Testis (tissue), 3 donors: ENCODE results near the gene MPHOSPH8. TPM values are rescaled to one million over a fixed set of nuclear protein-coding genes. Genes with fewer than 3 reads are reported as not detected.

ENCODE experiments used
- DNase-seq: peaks from one replicate; pipeline ENCODE4 v3.0.0-alpha.2; 2019
- H3K27ac ChIP-seq, 2 donors: fragments of 200-600 bp; sonication (generic); one replicate each; pipeline ENCODE4 v1.5.1; 2019
- H3K27me3 ChIP-seq: fragments of 200-600 bp; sonication (generic); one replicate; pipeline ENCODE4 v1.5.1; 2019
- H3K36me3 ChIP-seq: fragments of 200-600 bp; sonication (generic); one replicate; pipeline ENCODE4 v1.5.1; 2017; ENCODE audit warnings: low read depth; ENCODE audit errors: missing control alignments
- H3K4me1 ChIP-seq: fragments of 200-600 bp; sonication (generic); one replicate; pipeline ENCODE4 v1.5.1; 2019
- H3K4me3 ChIP-seq, 2 donors: fragments of 200-600 bp; sonication (generic); one replicate each; pipeline ENCODE4 v1.5.1; 2017 to 2019
- H3K9me3 ChIP-seq: fragments of 200-600 bp; sonication (generic); one replicate; pipeline ENCODE4 v1.5.1; 2017
- POLR2A ChIP-seq: fragments of 450-650 bp; IDR thresholded peaks from one replicate; pipeline ENCODE4 v1.6.1; 2017; ENCODE audit warnings: antibody characterized with exemption, mild to moderate bottlenecking, moderate library complexity
- WGBS, 2 donors: methylation state at CpG; one replicate each; pipeline ENCODE4 v1.1.5; 2018; 5-methylcytosine and 5-hydroxymethylcytosine counted together
- intact Hi-C: fragments of 100-400 bp; cut with DNase I; formaldehyde crosslinking; loops from one replicate; pipeline ENCODE4 v1.15.1; 2023; ENCODE audit warnings: low total_unique reads
- polyA plus RNA-seq: library from polyadenylated mRNA; stranded (reverse); fragments of 350-450 nt; fragmentation: Illumina TruSeq; extraction: RNeasy Lipid Tissue Mini Kit (QIAGEN cat#74804); gene quantifications from one replicate; pipeline ENCODE4 v1.2.3, GENCODE V29; 2014; ENCODE audit warnings: low read depth, low replicate concordance; ENCODE audit not compliant: insufficient read depth
- total RNA-seq, 2 donors: library from RNA; depleted of rRNA; stranded (reverse); fragments of >200 nt; gene quantifications; one replicate each; pipeline ENCODE4 v1.2.3, GENCODE V29; 2016
- TF ChIP-seq, protein P1 (sequence below), 3 experiments: fragments of 450-650 bp in 2 of 3; fragments of 200-600 bp in 1 of 3; sonication (generic) in 1 of 3; IDR thresholded peaks; one replicate each; pipeline ENCODE4 v1.5.1; 2016 to 2019; ENCODE audit warnings: antibody characterized with exemption in 3 of 3, mild to moderate bottlenecking in 2 of 3, moderate library complexity in 1 of 3

MPHOSPH8 gene
- total and polyA plus RNA-seq, 3 donors from 2014 or later = 12.3 to 39.2 (median 31.0) TPM

DNA sequence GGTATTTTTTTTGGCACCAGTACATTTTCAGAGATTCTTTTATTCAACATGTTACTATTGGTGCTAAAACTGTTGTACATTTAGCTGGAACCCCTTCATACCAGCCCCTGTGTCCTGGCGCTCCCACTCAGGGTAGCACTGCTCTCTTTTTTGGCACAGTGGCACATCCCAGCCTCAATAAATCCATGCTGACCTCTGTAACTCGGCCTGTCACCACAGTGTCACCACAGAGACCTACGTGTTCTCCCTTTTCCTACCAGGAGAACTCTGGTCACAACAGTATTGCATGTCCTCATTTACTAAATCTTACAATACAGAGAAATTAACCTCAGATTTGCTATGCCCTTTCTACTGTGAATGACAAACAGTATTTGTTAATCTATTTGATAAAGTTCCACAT, 10.2 kb downstream of the MPHOSPH8 start:
- Histone ChIP-seq H3K4me1 (no peaks in the 10 kb centered on the region), H3K36me3 (peaks cover 12% of the 10 kb centered on the region), H3K9me3 (no peaks in the 10 kb centered on the region), H3K27me3 (no peaks in the 10 kb centered on the region), H3K27ac (no peak overlapping the region), H3K4me3 (no peak overlapping the region)
- 88 to 92% methylated on average over 3 of the region's 3 CpGs for WGBS, 2 donors
- intact Hi-C loops = no loop called here
- TF ChIP-seq, protein P1, sequence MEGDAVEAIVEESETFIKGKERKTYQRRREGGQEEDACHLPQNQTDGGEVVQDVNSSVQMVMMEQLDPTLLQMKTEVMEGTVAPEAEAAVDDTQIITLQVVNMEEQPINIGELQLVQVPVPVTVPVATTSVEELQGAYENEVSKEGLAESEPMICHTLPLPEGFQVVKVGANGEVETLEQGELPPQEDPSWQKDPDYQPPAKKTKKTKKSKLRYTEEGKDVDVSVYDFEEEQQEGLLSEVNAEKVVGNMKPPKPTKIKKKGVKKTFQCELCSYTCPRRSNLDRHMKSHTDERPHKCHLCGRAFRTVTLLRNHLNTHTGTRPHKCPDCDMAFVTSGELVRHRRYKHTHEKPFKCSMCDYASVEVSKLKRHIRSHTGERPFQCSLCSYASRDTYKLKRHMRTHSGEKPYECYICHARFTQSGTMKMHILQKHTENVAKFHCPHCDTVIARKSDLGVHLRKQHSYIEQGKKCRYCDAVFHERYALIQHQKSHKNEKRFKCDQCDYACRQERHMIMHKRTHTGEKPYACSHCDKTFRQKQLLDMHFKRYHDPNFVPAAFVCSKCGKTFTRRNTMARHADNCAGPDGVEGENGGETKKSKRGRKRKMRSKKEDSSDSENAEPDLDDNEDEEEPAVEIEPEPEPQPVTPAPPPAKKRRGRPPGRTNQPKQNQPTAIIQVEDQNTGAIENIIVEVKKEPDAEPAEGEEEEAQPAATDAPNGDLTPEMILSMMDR (IDR thresholded peaks at IDR 0.05) = no peak
- TF ChIP-seq POLR2A = no peak
- no peak for DNase-seq

DNA sequence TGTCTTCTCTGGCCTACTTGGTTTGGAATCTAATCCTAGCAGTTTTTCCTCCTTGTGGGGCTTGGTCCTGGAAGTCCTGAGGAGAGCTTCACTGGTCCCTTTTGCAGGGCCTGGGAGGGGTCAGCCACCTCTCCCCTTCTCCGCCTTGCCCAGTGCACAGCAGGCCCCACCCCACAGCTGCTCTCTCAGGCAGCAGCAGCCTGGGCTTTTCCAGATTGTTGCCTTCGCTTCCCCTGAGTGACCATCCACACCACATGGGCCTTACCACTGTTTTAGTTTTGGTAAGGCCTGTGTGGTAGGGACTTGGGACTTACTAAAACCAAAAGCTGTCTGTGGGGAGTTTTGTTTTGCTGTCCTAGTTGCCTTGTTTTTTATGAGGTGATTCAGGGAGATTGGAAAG, 11.5 kb downstream of the MPHOSPH8 start:
- intact Hi-C loops = no loop called here
- no peak for DNase-seq
- peaks cover 12% of the 10 kb centered on the region for H3K36me3 ChIP-seq
- no peaks in the 10 kb centered on the region for H3K4me1 ChIP-seq
- TF ChIP-seq, protein P1 (IDR thresholded peaks at IDR 0.05) = no peak
- TF ChIP-seq POLR2A = no peak
- H3K27ac ChIP-seq = no peak overlapping the region
- no peaks in the 10 kb centered on the region for H3K27me3 ChIP-seq
- no peaks in the 10 kb centered on the region for H3K9me3 ChIP-seq
- no peak overlapping the region for H3K4me3 ChIP-seq
- WGBS, 2 donors = 93 to 97% methylated on average over 2 of the region's 2 CpGs

DNA sequence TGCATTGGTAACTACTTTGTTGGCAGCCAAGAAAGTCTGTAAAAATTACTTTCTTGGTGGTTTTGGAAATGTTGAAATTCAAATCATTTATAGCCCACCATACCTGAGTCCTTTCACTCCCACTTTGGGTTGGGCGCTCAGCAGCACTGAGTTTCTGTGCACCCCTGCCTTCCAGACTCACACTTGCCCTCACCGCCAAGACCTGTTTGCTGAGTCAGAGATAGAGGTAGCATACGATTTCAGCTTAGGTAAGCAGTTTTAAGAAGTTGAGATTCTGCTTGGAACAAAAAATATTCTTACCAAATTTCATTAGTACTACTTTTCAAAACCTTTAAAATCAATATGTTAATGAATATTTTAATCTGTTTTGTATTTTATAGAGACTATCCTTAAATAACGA, 12.6 kb downstream of the MPHOSPH8 start:
- intact Hi-C loops = no loop called here
- TF ChIP-seq POLR2A = no peak
- TF ChIP-seq, protein P1 (IDR thresholded peaks at IDR 0.05) = no peak

DNA sequence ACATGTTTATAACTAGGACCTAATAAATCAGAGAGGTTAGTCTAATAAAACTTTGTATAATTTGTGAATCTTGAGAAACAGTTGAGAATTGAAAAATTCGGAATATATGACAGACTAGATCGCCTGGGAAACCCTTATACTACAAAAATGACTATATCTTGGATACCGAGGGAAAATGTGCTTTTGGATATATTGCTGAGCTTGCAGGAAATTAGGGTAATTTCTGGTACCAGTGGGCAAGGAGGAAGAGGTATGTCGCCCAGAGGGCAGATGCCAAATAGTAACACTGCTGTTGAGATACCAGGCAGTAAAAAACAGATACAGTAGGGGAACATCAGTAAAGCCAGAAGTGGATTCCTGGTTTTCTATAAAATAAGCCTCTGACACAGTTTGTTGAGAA, 17.3 kb downstream of the MPHOSPH8 start:
- DNase-seq = no peak
- H3K27ac ChIP-seq = no peak overlapping the region
- H3K9me3 ChIP-seq = no peaks in the 10 kb centered on the region
- no peaks in the 10 kb centered on the region for H3K4me1 ChIP-seq
- no peaks in the 10 kb centered on the region for H3K36me3 ChIP-seq
- intact Hi-C loops = no loop called here
- no peak overlapping the region for H3K4me3 ChIP-seq
- H3K27me3 ChIP-seq = no peaks in the 10 kb centered on the region
- TF ChIP-seq, protein P1 (IDR thresholded peaks at IDR 0.05) = no peak
- no peak for TF ChIP-seq POLR2A
- WGBS, 2 donors = 88 to 96% methylated on average over 4 of the region's 4 CpGs

More for the DNA sequence above, 12.6 kb downstream of the MPHOSPH8 start:
- Histone ChIP-seq H3K27me3 (no peaks in the 10 kb centered on the region), H3K4me3 (no peak overlapping the region), H3K9me3 (no peaks in the 10 kb centered on the region), H3K27ac (no peak overlapping the region), H3K36me3 (peaks cover 12% of the 10 kb centered on the region), H3K4me1 (no peaks in the 10 kb centered on the region)
- WGBS, 2 donors = 87 to 92% methylated on average over 4 of the region's 4 CpGs
- no peak for DNase-seq

DNA sequence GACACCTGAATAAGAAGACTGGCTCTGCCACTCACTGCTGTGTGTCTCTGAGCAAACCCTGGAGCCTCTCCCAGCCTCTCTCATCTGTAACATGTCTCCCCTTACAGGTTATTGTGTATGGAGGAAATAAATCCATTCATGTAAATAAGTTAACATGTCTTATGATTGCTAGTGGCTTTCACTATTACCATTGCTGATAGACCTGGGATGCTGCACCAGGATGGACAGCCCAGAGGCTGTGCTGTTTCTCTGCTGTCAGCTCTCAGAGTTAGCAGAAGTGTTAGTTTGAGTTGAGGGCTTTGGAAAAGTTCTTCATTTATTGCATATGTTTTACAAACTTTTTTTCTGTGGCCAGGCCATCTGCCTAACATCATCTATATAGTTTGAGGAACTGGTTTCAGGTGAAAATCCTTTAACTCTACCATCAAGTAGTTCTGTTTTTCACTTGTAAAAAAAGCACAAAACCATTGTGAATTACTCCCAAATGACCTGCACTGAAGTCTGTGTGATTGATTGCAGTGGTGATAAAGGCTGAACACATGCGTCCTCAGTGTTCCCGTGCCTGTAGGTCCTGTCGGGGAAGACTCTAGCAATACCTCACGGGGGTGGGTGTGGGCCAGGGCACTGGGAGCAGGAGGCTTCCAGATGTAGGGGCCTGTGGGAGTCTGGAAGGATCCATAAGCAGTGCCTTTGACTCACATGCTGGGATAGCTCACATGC, 24.6 kb downstream of the MPHOSPH8 start:
- Histone ChIP-seq H3K27me3 (no peaks in the 10 kb centered on the region), H3K36me3 (no peaks in the 10 kb centered on the region), H3K4me1 (no peaks in the 10 kb centered on the region), H3K4me3 (no peak overlapping the region), H3K9me3 (no peaks in the 10 kb centered on the region), H3K27ac (no peak overlapping the region)
- no peak for TF ChIP-seq POLR2A
- TF ChIP-seq, protein P1 (IDR thresholded peaks at IDR 0.05) = no peak
- 37 to 47% methylated on average over 4 of the region's 4 CpGs for WGBS, 2 donors
- no peak for DNase-seq
- intact Hi-C loops = no loop called here
